ENCODE results near the gene SMIM35.

The SMIM35 gene

GRCh38 chr11:118050208-118050891, 36.4 kb downstream of the SMIM35 start:
- DNase-seq (ENCODE audit: insufficient read length, low spot score) (no peak), FAIRE-seq (no peak)
- no peak for TF ChIP-seq CTCF (IDR thresholded peaks at IDR 0.05; ENCODE audit: insufficient read depth, missing control alignments)

GRCh38 chr11:118049771-118050170, 37.0 kb downstream of the SMIM35 start:
- no peak for FAIRE-seq
- no peak for DNase-seq (ENCODE audit: insufficient read length, low spot score)
- no peak for TF ChIP-seq CTCF (IDR thresholded peaks at IDR 0.05; ENCODE audit: insufficient read depth, missing control alignments)

GRCh38 chr11:118048472-118049370, 38.0 kb downstream of the SMIM35 start:
- no peak for TF ChIP-seq CTCF (IDR thresholded peaks at IDR 0.05; ENCODE audit: insufficient read depth, missing control alignments)
- DNase-seq (ENCODE audit: insufficient read length, low spot score) = no peak
- no peak for FAIRE-seq

- no peak for TF ChIP-seq CTCF (IDR thresholded peaks at IDR 0.05; ENCODE audit: insufficient read depth, missing control alignments)
- DNase-seq (ENCODE audit: insufficient read length, low spot score) (no peak), FAIRE-seq (no peak)
Observed at GRCh38 chr11:118047749-118048148, 39.0 kb downstream of the SMIM35 start.

- DNase-seq (ENCODE audit: insufficient read length, low spot score) = no peak
- FAIRE-seq = no peak
- no peak for TF ChIP-seq CTCF (IDR thresholded peaks at IDR 0.05; ENCODE audit: insufficient read depth, missing control alignments)
Observed at GRCh38 chr11:118046964-118047700, 39.6 kb downstream of the SMIM35 start.

GRCh38 chr11:118046051-118046963, 40.5 kb downstream of the SMIM35 start:
- no peak for FAIRE-seq
- no peak for TF ChIP-seq CTCF (IDR thresholded peaks at IDR 0.05; ENCODE audit: insufficient read depth, missing control alignments)
- no peak for DNase-seq (ENCODE audit: insufficient read length, low spot score)
